Measurements from ENCODE around the gene EHD3. TPM values are rescaled to one million over a fixed set of nuclear protein-coding genes. Genes with fewer than 3 reads are reported as not detected.

Gene EHD3
- total and polyA plus RNA-seq, 2 of the 13 experiments (the other 11 are each of a cell fraction or from before 2014, with no cell fraction given), result 0.20 to 0.69 TPM

DNA sequence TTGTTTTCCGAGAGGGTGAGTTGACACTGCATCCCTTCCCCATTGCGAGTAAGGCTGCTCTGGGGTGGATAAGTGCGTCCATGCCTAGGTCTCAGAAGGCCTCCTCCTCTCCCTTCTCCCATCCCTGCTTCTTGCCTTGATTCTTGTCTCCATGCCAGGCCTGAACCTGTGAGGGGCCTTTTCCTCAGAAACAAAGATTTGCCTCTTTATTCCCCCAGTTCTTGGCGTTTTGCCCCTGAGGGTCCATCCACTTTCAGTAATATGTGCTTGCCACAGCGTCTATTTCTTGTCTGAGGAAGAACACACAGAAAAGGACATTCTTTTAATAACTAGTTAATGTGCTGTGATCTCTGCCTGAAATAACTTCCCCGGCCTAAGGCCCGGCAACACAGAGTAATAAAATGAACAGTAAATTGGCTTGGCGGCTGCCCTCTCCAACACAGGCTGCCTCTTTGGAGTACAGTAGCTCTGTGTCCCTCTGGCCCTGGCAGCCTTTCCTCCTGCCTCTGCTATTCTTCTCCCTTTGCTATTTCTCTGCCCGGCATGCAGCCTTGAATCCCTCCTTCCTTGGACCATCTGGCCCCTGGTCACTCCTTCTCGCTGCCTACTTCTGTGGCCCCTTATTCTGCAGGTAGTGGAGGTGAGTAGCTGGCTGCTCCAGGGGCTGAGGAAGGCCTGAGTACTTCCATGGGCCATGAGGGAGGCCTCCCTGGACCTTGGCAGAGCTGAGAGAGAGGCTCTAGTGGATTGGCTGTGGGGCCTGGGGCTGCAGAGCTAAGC, 4.4 kb downstream of the EHD3 start:
- Histone ChIP-seq H3K79me2 (ENCODE audit: insufficient read depth, low read length) (no peaks in the 10 kb centered on the region), H4K20me1 (ENCODE audit: insufficient read depth, low read length) (no peaks in the 10 kb centered on the region), H3K9ac (ENCODE audit: insufficient read depth, low read depth, low read length) (no peak overlapping the region), H3K4me2 (ENCODE audit: low read depth, low read length) (no peak overlapping the region), H3K9me3 (ENCODE audit: low read length) (no peaks in the 10 kb centered on the region), H3K36me3 (replicated peaks in 1 of 2; ENCODE audit: control insufficient read depth in 1 of 2, insufficient read depth in 2 of 2, low read length in 2 of 2) (no peaks in the 10 kb centered on the region), H3K27ac (ENCODE audit: extremely low read length, insufficient read depth, low read length) (no peak overlapping the region), H3K4me1 (ENCODE audit: insufficient read depth, low read length) (no peaks in the 10 kb centered on the region), H2AFZ (ENCODE audit: low read length) (no peak overlapping the region), H3K27me3 (ENCODE audit: control insufficient read depth in 1 of 2, insufficient read depth in 2 of 2, low read length in 2 of 2) (peaks cover 0 to 24% of the 10 kb centered on the region in 2 experiments; a peak in 3 of 5 replicates), H3K4me3 (replicated peaks in 1 of 3; ENCODE audit: insufficient read depth in 1 of 3, low read depth in 2 of 3, low read length in 3 of 3) (no peak overlapping the region)
- CTCF ChIA-PET (ENCODE audit: low intra/inter-chr PET ratio, low total read pairs), result no interaction called here
- POLR2A ChIA-PET, result no interaction called here
- WGBS (ENCODE audit: low lambda C conversion rate), result 29% methylated on average over 10 of the region's 10 CpGs
- BruUV-seq (replicated peaks), result no TSS peak
- no peak for FAIRE-seq
- no peak for DNase-seq (ENCODE audit: low spot score)
- in situ Hi-C loops (cut with HindIII; ENCODE audit: extremely low pct_ligation_motif_present, low pct_unique_long_range_greater_than_20kb), result no loop called here
- no peak for TF ChIP-seq SMAD1 (CRISPR knock-in tag; IDR thresholded peaks at IDR 0.05; ENCODE audit: borderline replicate concordance, low read depth)
- no peak for TF ChIP-seq ZNF672 (CRISPR knock-in tag; IDR thresholded peaks at IDR 0.05)
- TF ChIP-seq, protein P1, sequence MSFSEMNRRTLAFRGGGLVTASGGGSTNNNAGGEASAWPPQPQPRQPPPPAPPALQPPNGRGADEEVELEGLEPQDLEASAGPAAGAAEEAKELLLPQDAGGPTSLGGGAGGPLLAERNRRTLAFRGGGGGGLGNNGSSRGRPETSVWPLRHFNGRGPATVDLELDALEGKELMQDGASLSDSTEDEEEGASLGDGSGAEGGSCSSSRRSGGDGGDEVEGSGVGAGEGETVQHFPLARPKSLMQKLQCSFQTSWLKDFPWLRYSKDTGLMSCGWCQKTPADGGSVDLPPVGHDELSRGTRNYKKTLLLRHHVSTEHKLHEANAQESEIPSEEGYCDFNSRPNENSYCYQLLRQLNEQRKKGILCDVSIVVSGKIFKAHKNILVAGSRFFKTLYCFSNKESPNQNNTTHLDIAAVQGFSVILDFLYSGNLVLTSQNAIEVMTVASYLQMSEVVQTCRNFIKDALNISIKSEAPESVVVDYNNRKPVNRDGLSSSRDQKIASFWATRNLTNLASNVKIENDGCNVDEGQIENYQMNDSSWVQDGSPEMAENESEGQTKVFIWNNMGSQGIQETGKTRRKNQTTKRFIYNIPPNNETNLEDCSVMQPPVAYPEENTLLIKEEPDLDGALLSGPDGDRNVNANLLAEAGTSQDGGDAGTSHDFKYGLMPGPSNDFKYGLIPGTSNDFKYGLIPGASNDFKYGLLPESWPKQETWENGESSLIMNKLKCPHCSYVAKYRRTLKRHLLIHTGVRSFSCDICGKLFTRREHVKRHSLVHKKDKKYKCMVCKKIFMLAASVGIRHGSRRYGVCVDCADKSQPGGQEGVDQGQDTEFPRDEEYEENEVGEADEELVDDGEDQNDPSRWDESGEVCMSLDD (CRISPR knock-in tag; IDR thresholded peaks at IDR 0.05; ENCODE audit: borderline replicate concordance), result no peak
- TF ChIP-seq TP53 (CRISPR knock-in tag; conservative IDR thresholded peaks at IDR 0.05), result no peak
- TF ChIP-seq JARID2 (CRISPR knock-in tag; IDR thresholded peaks at IDR 0.05; ENCODE audit: insufficient replicate concordance), result no peak
- TF ChIP-seq, protein P2, sequence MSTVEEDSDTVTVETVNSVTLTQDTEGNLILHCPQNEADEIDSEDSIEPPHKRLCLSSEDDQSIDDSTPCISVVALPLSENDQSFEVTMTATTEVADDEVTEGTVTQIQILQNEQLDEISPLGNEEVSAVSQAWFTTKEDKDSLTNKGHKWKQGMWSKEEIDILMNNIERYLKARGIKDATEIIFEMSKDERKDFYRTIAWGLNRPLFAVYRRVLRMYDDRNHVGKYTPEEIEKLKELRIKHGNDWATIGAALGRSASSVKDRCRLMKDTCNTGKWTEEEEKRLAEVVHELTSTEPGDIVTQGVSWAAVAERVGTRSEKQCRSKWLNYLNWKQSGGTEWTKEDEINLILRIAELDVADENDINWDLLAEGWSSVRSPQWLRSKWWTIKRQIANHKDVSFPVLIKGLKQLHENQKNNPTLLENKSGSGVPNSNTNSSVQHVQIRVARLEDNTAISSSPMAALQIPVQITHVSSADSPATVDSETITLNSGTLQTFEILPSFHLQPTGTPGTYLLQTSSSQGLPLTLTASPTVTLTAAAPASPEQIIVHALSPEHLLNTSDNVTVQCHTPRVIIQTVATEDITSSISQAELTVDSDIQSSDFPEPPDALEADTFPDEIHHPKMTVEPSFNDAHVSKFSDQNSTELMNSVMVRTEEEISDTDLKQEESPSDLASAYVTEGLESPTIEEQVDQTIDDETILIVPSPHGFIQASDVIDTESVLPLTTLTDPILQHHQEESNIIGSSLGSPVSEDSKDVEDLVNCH (CRISPR knock-in tag; IDR thresholded peaks at IDR 0.05), result no peak
- no peak for TF ChIP-seq ZFP36 (IDR thresholded peaks at IDR 0.05; ENCODE audit: borderline replicate concordance, low read depth, low read length, partially characterized antibody)
- no peak for TF ChIP-seq MAFG (CRISPR knock-in tag; IDR thresholded peaks at IDR 0.05)
- TF ChIP-seq, protein P3, sequence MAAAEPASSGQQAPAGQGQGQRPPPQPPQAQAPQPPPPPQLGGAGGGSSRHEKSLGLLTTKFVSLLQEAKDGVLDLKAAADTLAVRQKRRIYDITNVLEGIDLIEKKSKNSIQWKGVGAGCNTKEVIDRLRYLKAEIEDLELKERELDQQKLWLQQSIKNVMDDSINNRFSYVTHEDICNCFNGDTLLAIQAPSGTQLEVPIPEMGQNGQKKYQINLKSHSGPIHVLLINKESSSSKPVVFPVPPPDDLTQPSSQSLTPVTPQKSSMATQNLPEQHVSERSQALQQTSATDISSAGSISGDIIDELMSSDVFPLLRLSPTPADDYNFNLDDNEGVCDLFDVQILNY (CRISPR knock-in tag; conservative IDR thresholded peaks at IDR 0.05), result no peak
- no peak for TF ChIP-seq MZF1 (CRISPR knock-in tag; IDR thresholded peaks at IDR 0.05; ENCODE audit: borderline replicate concordance)
- TF ChIP-seq ZMYM3 (CRISPR knock-in tag; IDR thresholded peaks at IDR 0.05), result no peak
- TF ChIP-seq ZNF557 (CRISPR knock-in tag; IDR thresholded peaks at IDR 0.05), result no peak
- TF ChIP-seq ZNF792 (CRISPR knock-in tag; IDR thresholded peaks at IDR 0.05), result no peak
- TF ChIP-seq MEF2D (CRISPR knock-in tag; IDR thresholded peaks at IDR 0.05), result no peak
- no peak for TF ChIP-seq KAT8 (CRISPR knock-in tag; IDR thresholded peaks at IDR 0.05)
- TF ChIP-seq ZKSCAN1 (IDR thresholded peaks at IDR 0.05; ENCODE audit: low read length), result no peak
- ATAC-seq, result no peak
- intact Hi-C loops (cut with micrococcal nuclease; ENCODE audit: unreplicated experiment), result no loop called here

Measured in HepG2 (cell line).